SK-N-SH (cell line): Measurements from ENCODE around the gene MICAL2. TPM values are rescaled to one million over a fixed set of nuclear protein-coding genes. Genes with fewer than 3 reads are reported as not detected.

Experiments used
- CTCF ChIA-PET: fragments of 300-600, 350-600 bp; formaldehyde crosslinking; extraction: SDS; loops from one replicate; lab custom pipeline; 2021; lab: Yijun Ruan, JAX
- POLR2A ChIA-PET: fragments of 350-600 bp; sonication (Branson Sonifier 250); formaldehyde crosslinking; extraction: SDS; loops from one replicate; lab custom pipeline; 2020; ENCODE audit warnings: antibody characterized with exemption, inconsistent platforms; lab: Yijun Ruan, JAX
- DNase-seq: peaks from one replicate; pipeline ENCODE4 v3.0.0; 2012
- H2AFZ ChIP-seq: fragments of 200-600 bp; sonication (generic); 2 replicates; pipeline ENCODE4 v1.8.1; 2016; ENCODE audit warnings: antibody characterized with exemption, mild to moderate bottlenecking, low read depth
- H3F3A ChIP-seq: fragments of 200-600 bp; sonication (generic); replicated peaks from 2 replicates; pipeline ENCODE3; 2016; ENCODE audit warnings: antibody characterized with exemption, mild to moderate bottlenecking; ENCODE audit not compliant: insufficient read depth
- H3K27ac ChIP-seq, 2 experiments: fragments of 200-500 bp in 1 of 2; fragments of 200-600 bp in 1 of 2; sonication (Bioruptor generic) in 1 of 2; sonication (generic), shearing (Covaris generic) in 1 of 2; 2 replicates each; pipeline versions ENCODE4 v1.5.1 to v1.6.1; 2014 to 2016; ENCODE audit warnings: low read depth in 2 of 2, inconsistent platforms in 1 of 2, low read length in 1 of 2, mild to moderate bottlenecking in 1 of 2, mixed read lengths in 1 of 2
- H3K27me3 ChIP-seq: fragments of 200-600 bp; sonication (generic), shearing (Covaris generic); 2 replicates; pipeline ENCODE4 v1.6.1; 2016; ENCODE audit warnings: mixed run types; ENCODE audit not compliant: insufficient read depth
- H3K36me3 ChIP-seq, 2 experiments: fragments of 200-500 bp in 1 of 2; fragments of 200-600 bp in 1 of 2; sonication (Bioruptor generic) in 1 of 2; sonication (generic) in 1 of 2; replicated peaks in 1 of 2; 2 replicates each; pipeline versions ENCODE3 to v1.5.1; 2014 to 2016; ENCODE audit warnings: low read length in 1 of 2, mild to moderate bottlenecking in 1 of 2; ENCODE audit not compliant: insufficient read depth in 2 of 2, control insufficient read depth in 1 of 2
- H3K4me1 ChIP-seq, 2 experiments: fragments of 200-500 bp in 1 of 2; fragments of 200-600 bp in 1 of 2; sonication (Bioruptor generic) in 1 of 2; sonication (generic), shearing (Covaris generic) in 1 of 2; 2 replicates each; pipeline versions ENCODE4 v1.5.1 to v1.6.1; 2014 to 2016; ENCODE audit warnings: low read depth in 1 of 2, low read length in 1 of 2, mixed run types in 1 of 2; ENCODE audit not compliant: insufficient read depth in 2 of 2, control insufficient read depth in 1 of 2
- H3K4me2 ChIP-seq: fragments of 200-600 bp; sonication (generic), shearing (Covaris generic); 2 replicates; pipeline ENCODE4 v1.6.1; 2017; ENCODE audit warnings: mixed run types
- H3K4me3 ChIP-seq, 2 experiments: fragments of 200-500 bp in 1 of 2; fragments of 200-600 bp in 1 of 2; sonication (Bioruptor generic) in 1 of 2; sonication (generic), shearing (Covaris generic) in 1 of 2; 2 replicates each; pipeline versions ENCODE4 v1.5.1 to v1.8.1; 2014 to 2016; ENCODE audit warnings: low read depth in 2 of 2, inconsistent platforms in 1 of 2, low read length in 1 of 2, mild to moderate bottlenecking in 1 of 2, mixed read lengths in 1 of 2, moderate library complexity in 1 of 2
- H3K79me2 ChIP-seq: fragments of 200-600 bp; sonication (generic); 2 replicates; pipeline ENCODE4 v1.8.1; 2017; ENCODE audit warnings: mild to moderate bottlenecking; ENCODE audit not compliant: insufficient read depth
- H3K9ac ChIP-seq: fragments of 200-600 bp; sonication (generic); 2 replicates; pipeline ENCODE4 v1.6.1; 2017; ENCODE audit warnings: mixed run types
- H3K9me2 ChIP-seq: fragments of 200-600 bp; sonication (generic); 2 replicates; pipeline ENCODE4 v1.6.1; 2017; ENCODE audit warnings: mixed run types
- H3K9me3 ChIP-seq: fragments of 200-600 bp; sonication (generic); 2 replicates; pipeline ENCODE4 v1.6.1; 2017; ENCODE audit warnings: mixed run types, mild to moderate bottlenecking, moderate library complexity
- H4K20me1 ChIP-seq: fragments of 200-600 bp; sonication (generic); 2 replicates; pipeline ENCODE4 v1.6.1; 2017; ENCODE audit warnings: mild to moderate bottlenecking, mixed run types; ENCODE audit not compliant: insufficient read depth
- JUND ChIP-seq: IDR thresholded peaks from 2 replicates; pipeline ENCODE4 v1.4.0; 2012
- MXI1 ChIP-seq: IDR thresholded peaks from 2 replicates; pipeline ENCODE4 v1.6.1; 2012; ENCODE audit warnings: mild to moderate bottlenecking, low read depth, low read length, improper control_type of control experiment
- POLR2AphosphoS5 ChIP-seq: IDR thresholded peaks from 2 replicates; pipeline ENCODE4 v1.6.1; 2012; ENCODE audit warnings: low read depth, low read length
- RAD21 ChIP-seq: IDR thresholded peaks from 2 replicates; pipeline ENCODE4 v1.6.1; 2012; ENCODE audit warnings: mild to moderate bottlenecking, low read length
- RFX5 ChIP-seq: IDR thresholded peaks from 2 replicates; pipeline ENCODE4 v1.6.1; 2012; ENCODE audit warnings: mild to moderate bottlenecking, improper control_type of control experiment, low read length
- TAF1 ChIP-seq: IDR thresholded peaks from 2 replicates; pipeline ENCODE4 v1.6.1; 2012; ENCODE audit warnings: low read depth, mild to moderate bottlenecking, low read length, moderate library complexity, borderline replicate concordance
- WGBS: methylation state at CpG from one replicate; pipeline ENCODE4 v1.1.6; 2017; ENCODE audit warnings: low lambda C conversion rate; 5-methylcytosine and 5-hydroxymethylcytosine counted together
- polyA plus RNA-seq, 3 experiments: library from polyadenylated mRNA; depleted of rRNA; stranded (reverse); fragments of >200 nt; gene quantifications; 2 replicates each; pipeline ENCODE4 v1.2.3, GENCODE V29; 2012
- TF ChIP-seq, protein P1 (sequence below): fragments of 150-350 bp; IDR thresholded peaks from 2 replicates; pipeline ENCODE4 v1.6.1; 2017; ENCODE audit warnings: antibody characterized with exemption, low read length, low read depth, borderline replicate concordance
- TF ChIP-seq, protein P2 (sequence below): fragments of 200-600 bp; sonication (generic); IDR thresholded peaks from 2 replicates; pipeline ENCODE4 v1.6.1; 2017; ENCODE audit warnings: antibody characterized with exemption, mild to moderate bottlenecking, moderate library complexity

Gene MICAL2
- polyA plus RNA-seq, 1 of the 3 experiments (the other 2 are of a cell fraction): 54.6 TPM

DNA sequence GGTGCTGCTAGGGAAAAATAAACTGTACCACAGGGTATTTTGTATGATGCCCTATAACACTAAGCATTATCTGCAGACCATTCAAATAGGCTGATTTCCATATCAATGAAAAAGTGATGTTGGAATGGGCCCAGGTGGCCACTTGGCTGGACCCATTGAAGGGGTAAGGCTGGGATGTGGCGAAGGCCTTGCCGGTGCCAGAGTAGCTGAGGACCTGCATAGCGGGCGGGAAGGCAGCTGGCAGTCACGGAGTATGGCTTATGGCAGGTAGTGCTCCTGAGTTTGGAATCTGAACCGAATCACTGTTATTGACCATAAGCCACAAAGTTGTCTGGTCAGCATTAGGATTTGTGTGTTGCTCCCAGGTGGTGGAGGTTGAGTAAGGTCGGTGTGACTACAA lies 131.0 kb downstream of the MICAL2 start:
- Histone ChIP-seq H3K4me1 (peaks cover 0 to 14% of the 10 kb centered on the region in 2 experiments; a peak in 2 of 4 replicates), H3F3A (peaks cover 10% of the 10 kb centered on the region), H3K4me2 (no peak overlapping the region), H4K20me1 (no peaks in the 10 kb centered on the region), H3K4me3 (no peak overlapping the region), H3K9me3 (no peaks in the 10 kb centered on the region), H3K9me2 (no peaks in the 10 kb centered on the region), H3K9ac (no peak overlapping the region), H3K27me3 (no peaks in the 10 kb centered on the region), H3K27ac (no peak overlapping the region), H2AFZ (no peak overlapping the region), H3K79me2 (peaks cover 33% of the 10 kb centered on the region), H3K36me3 (peaks cover 59 to 73% of the 10 kb centered on the region in 2 experiments)
- TF ChIP-seq POLR2AphosphoS5: no peak
- no peak for TF ChIP-seq MXI1
- TF ChIP-seq RAD21: no peak
- POLR2A ChIA-PET: no interaction called here
- DNase-seq: no peak
- 88% methylated on average over 7 of the region's 7 CpGs for WGBS
- CTCF ChIA-PET: no interaction called here

GRCh38 chr11:12241971-12242672 lies 131.7 kb downstream of the MICAL2 start:
- POLR2A ChIA-PET: no interaction called here
- TF ChIP-seq RFX5: no peak
- TF ChIP-seq, all 33 proteins: peak for 0
- WGBS: 89% methylated on average over 11 of the region's 14 CpGs
- Histone ChIP-seq H3K9me3 (no peaks in the 10 kb centered on the region), H3F3A (peaks cover 10% of the 10 kb centered on the region), H3K9ac (no peak overlapping the region), H2AFZ (no peak overlapping the region), H3K4me2 (no peak overlapping the region), H3K9me2 (no peaks in the 10 kb centered on the region), H3K4me1 (peaks cover 0 to 17% of the 10 kb centered on the region in 2 experiments; a peak in 2 of 4 replicates), H4K20me1 (no peaks in the 10 kb centered on the region), H3K4me3 (no peak overlapping the region), H3K36me3 (peaks cover 56 to 72% of the 10 kb centered on the region in 2 experiments), H3K27ac (no peak overlapping the region), H3K27me3 (no peaks in the 10 kb centered on the region), H3K79me2 (peaks cover 27% of the 10 kb centered on the region)
- DNase-seq: no peak
- CTCF ChIA-PET: no interaction called here

DNA sequence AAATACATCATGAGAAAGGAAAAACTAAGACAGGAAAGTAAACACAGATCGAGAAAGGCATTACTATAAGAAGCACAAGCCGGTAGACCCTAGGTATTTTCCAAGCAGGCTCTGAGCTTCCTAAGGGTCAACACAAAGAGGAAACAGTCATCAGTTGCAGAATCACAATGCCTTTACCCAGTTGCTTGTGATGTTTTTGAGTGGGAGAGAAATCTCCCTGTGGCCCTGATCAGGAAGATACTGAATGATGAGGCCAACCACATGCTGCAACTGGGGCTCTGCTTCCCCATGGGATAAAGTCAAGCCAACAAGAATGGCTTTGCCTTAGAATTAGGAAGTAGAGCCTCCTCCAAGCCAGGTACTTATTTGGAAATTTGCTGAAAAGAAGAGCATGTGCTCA lies 132.6 kb downstream of the MICAL2 start:
- H2AFZ ChIP-seq: no peak overlapping the region
- ChIA-PET POLR2A (no interaction called here), CTCF (interaction anchor here (0.9 to 1.0 kb wide), 3 partner anchors 39 to 195 kb away, joined by 3 to 4 read pairs (median 3); no protein-coding TSS in a partner anchor)
- no peaks in the 10 kb centered on the region for H3K9me3 ChIP-seq
- H3K9ac ChIP-seq: no peak overlapping the region
- H3K4me2 ChIP-seq: no peak overlapping the region
- H3K27me3 ChIP-seq: no peaks in the 10 kb centered on the region
- H3K36me3 ChIP-seq: peaks cover 51 to 63% of the 10 kb centered on the region in 2 experiments
- no peaks in the 10 kb centered on the region for H4K20me1 ChIP-seq
- no peak for TF ChIP-seq JUND
- no peak for TF ChIP-seq TAF1
- TF ChIP-seq, protein P1, sequence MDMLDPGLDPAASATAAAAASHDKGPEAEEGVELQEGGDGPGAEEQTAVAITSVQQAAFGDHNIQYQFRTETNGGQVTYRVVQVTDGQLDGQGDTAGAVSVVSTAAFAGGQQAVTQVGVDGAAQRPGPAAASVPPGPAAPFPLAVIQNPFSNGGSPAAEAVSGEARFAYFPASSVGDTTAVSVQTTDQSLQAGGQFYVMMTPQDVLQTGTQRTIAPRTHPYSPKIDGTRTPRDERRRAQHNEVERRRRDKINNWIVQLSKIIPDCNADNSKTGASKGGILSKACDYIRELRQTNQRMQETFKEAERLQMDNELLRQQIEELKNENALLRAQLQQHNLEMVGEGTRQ: no peak
- TF ChIP-seq, protein P2, sequence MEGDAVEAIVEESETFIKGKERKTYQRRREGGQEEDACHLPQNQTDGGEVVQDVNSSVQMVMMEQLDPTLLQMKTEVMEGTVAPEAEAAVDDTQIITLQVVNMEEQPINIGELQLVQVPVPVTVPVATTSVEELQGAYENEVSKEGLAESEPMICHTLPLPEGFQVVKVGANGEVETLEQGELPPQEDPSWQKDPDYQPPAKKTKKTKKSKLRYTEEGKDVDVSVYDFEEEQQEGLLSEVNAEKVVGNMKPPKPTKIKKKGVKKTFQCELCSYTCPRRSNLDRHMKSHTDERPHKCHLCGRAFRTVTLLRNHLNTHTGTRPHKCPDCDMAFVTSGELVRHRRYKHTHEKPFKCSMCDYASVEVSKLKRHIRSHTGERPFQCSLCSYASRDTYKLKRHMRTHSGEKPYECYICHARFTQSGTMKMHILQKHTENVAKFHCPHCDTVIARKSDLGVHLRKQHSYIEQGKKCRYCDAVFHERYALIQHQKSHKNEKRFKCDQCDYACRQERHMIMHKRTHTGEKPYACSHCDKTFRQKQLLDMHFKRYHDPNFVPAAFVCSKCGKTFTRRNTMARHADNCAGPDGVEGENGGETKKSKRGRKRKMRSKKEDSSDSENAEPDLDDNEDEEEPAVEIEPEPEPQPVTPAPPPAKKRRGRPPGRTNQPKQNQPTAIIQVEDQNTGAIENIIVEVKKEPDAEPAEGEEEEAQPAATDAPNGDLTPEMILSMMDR: no peak
- TF ChIP-seq POLR2AphosphoS5: no peak
- peaks cover 30% of the 10 kb centered on the region for H3K79me2 ChIP-seq
- H3K4me1 ChIP-seq: peaks cover 0 to 19% of the 10 kb centered on the region in 2 experiments; a peak in 2 of 4 replicates
- H3K9me2 ChIP-seq: no peaks in the 10 kb centered on the region
- H3K27ac ChIP-seq: no peak overlapping the region; a peak in 1 of 4 replicates
- no peak for DNase-seq
- H3F3A ChIP-seq: peaks cover 9% of the 10 kb centered on the region
- H3K4me3 ChIP-seq: no peak overlapping the region
- 87% methylated on average over 2 of the region's 2 CpGs for WGBS
